DLD1 (cell line): ENCODE results near the gene CD74.

Experiments
- in situ Hi-C: cut with HindIII; loops from 2 replicates; pipeline ENCODE4 v1.10.0; 2017; ENCODE audit warnings: low sequenced_read_pairs

CD74 gene

GRCh38 chr5:150372639-150373038 lies 40.1 kb downstream of the CD74 start:
- in situ Hi-C loops: no loop called here

- in situ Hi-C loops: no loop called here
Observed at GRCh38 chr5:150368526-150368925, 44.2 kb downstream of the CD74 start.

- in situ Hi-C loops: no loop called here
Observed at GRCh38 chr5:150364004-150364403, 48.7 kb downstream of the CD74 start.

- in situ Hi-C loops: no loop called here
Observed at GRCh38 chr5:150363185-150363584, 49.5 kb downstream of the CD74 start.

GRCh38 chr5:150361301-150361700 lies 51.4 kb downstream of the CD74 start:
- in situ Hi-C loops: no loop called here

- in situ Hi-C loops: no loop called here
Observed at GRCh38 chr5:150358261-150359095, 54.2 kb downstream of the CD74 start.

- in situ Hi-C loops: no loop called here
Observed at GRCh38 chr5:150357326-150358260, 55.1 kb downstream of the CD74 start, which contains the start of gene TCOF1. Gene TCOF1 (plus strand): TSS chr5:150357697. CDS start chr5:150357747, 50 bp downstream.

- in situ Hi-C loops: no loop called here
Observed at GRCh38 chr5:150356575-150357294, 56.0 kb downstream of the CD74 start.

GRCh38 chr5:150355791-150356190 lies 56.9 kb downstream of the CD74 start:
- in situ Hi-C loops: no loop called here

GRCh38 chr5:150353032-150353675 lies 59.6 kb downstream of the CD74 start:
- in situ Hi-C loops: no loop called here

- in situ Hi-C loops: no loop called here
Observed at GRCh38 chr5:150352244-150353031, 60.3 kb downstream of the CD74 start.
